Fibroblast of pulmonary artery (primary cell): ENCODE measurements around the gene SHB.

Source experiments
- DNase-seq: peaks from one replicate; pipeline ENCODE4 v3.0.0-alpha.2; 2010; ENCODE audit warnings: low read depth
- H3K4me3 ChIP-seq: replicated peaks from 2 replicates; pipeline ENCODE4 v1.5.1; 2011; ENCODE audit warnings: low read depth, mild to moderate bottlenecking, control low read depth, low read length, moderate library complexity
- CTCF ChIP-seq: IDR thresholded peaks from 2 replicates; pipeline ENCODE4 v1.5.1; 2011; ENCODE audit warnings: mild to moderate bottlenecking, control low read depth, low read length, inconsistent platforms; ENCODE audit errors: missing control alignments

The SHB gene

GRCh38 chr9:37952731-37953130 lies 116.3 kb downstream of the SHB start:
- DNase-seq = peak; percentile 76
- no peak overlapping the region for H3K4me3 ChIP-seq
- TF ChIP-seq CTCF = no peak

- no peak overlapping the region for H3K4me3 ChIP-seq
- no peak for DNase-seq
- no peak for TF ChIP-seq CTCF
Observed at GRCh38 chr9:37951671-37952449, 117.2 kb downstream of the SHB start.

- H3K4me3 ChIP-seq = no peak overlapping the region
- TF ChIP-seq CTCF = no peak
- no peak for DNase-seq
Observed at GRCh38 chr9:37950561-37950960, 118.5 kb downstream of the SHB start.

GRCh38 chr9:37949576-37949975 lies 119.5 kb downstream of the SHB start:
- no peak for TF ChIP-seq CTCF
- no peak overlapping the region for H3K4me3 ChIP-seq
- no peak for DNase-seq

GRCh38 chr9:37948417-37948980 lies 120.5 kb downstream of the SHB start:
- no peak for DNase-seq
- TF ChIP-seq CTCF = no peak
- H3K4me3 ChIP-seq = no peak overlapping the region

GRCh38 chr9:37947977-37948376 lies 121.0 kb downstream of the SHB start:
- H3K4me3 ChIP-seq = no peak overlapping the region
- TF ChIP-seq CTCF = no peak
- DNase-seq = no peak

GRCh38 chr9:37947471-37947870 lies 121.6 kb downstream of the SHB start:
- no peak for TF ChIP-seq CTCF
- no peak overlapping the region for H3K4me3 ChIP-seq
- no peak for DNase-seq
